Heart right ventricle (tissue), 16 donors: ENCODE data around the gene SRSF8. TPM values are rescaled to one million over a fixed set of nuclear protein-coding genes. Genes with fewer than 3 reads are reported as not detected.

Experiments used
- ATAC-seq, 8 donors: fragments of 200-7000 bp; cut with Tn5 transposase; one replicate each; pipeline ENCODE4 v1.9.1; 2020; ENCODE audit warnings: mild to moderate bottlenecking in 8 of 8, moderate library complexity in 8 of 8, moderate number of reproducible peaks in 1 of 8
- DNase-seq, 2 donors: peaks; one replicate each; pipeline ENCODE4 v3.0.0-alpha.2; 2020
- H3K27ac ChIP-seq, 10 donors: fragments of 200-600 bp; sonication (generic) in 2 of 10; one replicate each; pipeline versions ENCODE4 v1.5.0 to v1.8.0; 2020 to 2022; ENCODE audit warnings: mild to moderate bottlenecking in 3 of 10
- H3K27me3 ChIP-seq, 7 donors: fragments of 200-600 bp; one replicate each; pipeline ENCODE4 v1.8.0; 2021 to 2022; ENCODE audit warnings: mild to moderate bottlenecking in 2 of 7
- H3K36me3 ChIP-seq, 9 donors: fragments of 200-600 bp; sonication (generic) in 1 of 9; one replicate each; pipeline versions ENCODE4 v1.5.0 to v1.8.0; 2020 to 2022; ENCODE audit warnings: mild to moderate bottlenecking in 2 of 9
- H3K4me1 ChIP-seq, 9 donors: fragments of 200-600 bp; sonication (generic) in 1 of 9; one replicate each; pipeline versions ENCODE4 v1.5.0 to v1.8.0; 2020 to 2022; ENCODE audit warnings: mild to moderate bottlenecking in 4 of 9
- H3K4me3 ChIP-seq, 10 donors: fragments of 200-600 bp; sonication (generic) in 2 of 10; one replicate each; pipeline versions ENCODE4 v1.5.0 to v1.8.0; 2020 to 2022; ENCODE audit warnings: mild to moderate bottlenecking in 7 of 10, moderate library complexity in 2 of 10
- H3K9me3 ChIP-seq, 11 donors: fragments of 200-600 bp in 10 of 11; sonication (generic) in 2 of 11; one replicate each; pipeline versions ENCODE4 v1.5.0 to v1.8.0; 2013 to 2022; ENCODE audit warnings: mild to moderate bottlenecking in 2 of 11, control low read depth in 1 of 11, moderate library complexity in 1 of 11
- WGBS, 2 donors: extraction: QIAGEN DNeasy Blood & Tissue Kit; methylation state at CpG; one replicate each; pipeline ENCODE4 v1.1.7; 2013; ENCODE audit warnings: inconsistent platforms in 1 of 2; 5-methylcytosine and 5-hydroxymethylcytosine counted together
- intact Hi-C, 10 donors: fragments of 100-400 bp; cut with DNase I; formaldehyde crosslinking; loops; one replicate each; pipeline versions ENCODE4 v1.11.1 to v1.14.2; 2022
- polyA plus RNA-seq, 2 donors: library from polyadenylated mRNA; stranded (reverse); fragments of 200-250 nt; gene quantifications; one replicate each; pipeline ENCODE4 v1.2.3, GENCODE V29; 2013
- total RNA-seq, 10 donors: library from RNA; stranded (reverse); fragmentation: NEBNext Ultra II Directional in 3 of 10; extraction: Animal tissue kit (Norgen Biotek cat#: 25700) in 3 of 10; gene quantifications; one replicate each; pipeline versions ENCODE4 v1.2.1 to v1.2.4, GENCODE V29; 2021 to 2023
- TF ChIP-seq, protein P1 (sequence below), 9 donors: fragments of 200-600 bp; sonication (generic) in 2 of 9; IDR thresholded peaks; one replicate each; pipeline versions ENCODE4 v1.5.0 to v1.8.0; 2021 to 2022; ENCODE audit warnings: antibody characterized with exemption in 9 of 9, mild to moderate bottlenecking in 5 of 9, moderate library complexity in 1 of 9
- donor health status: Arrhythmogenic right ventricular cardiomyopathy.
- donor health status: ischemic (EF 13 %, LVEDD 7.1; RV severe dilation, severe dysfunction).
- donor health status: healthy with polysubstance abuse.
- donor health status: DM: no; HTN: yes; CAD: no.
- donor health status: DM: no; HTN: no; CAD: no.
- donor health status: ischemic (EF 25% LVEDD 6.9; RV normal size, moderate dysfunction).
- donor health status: ischemic (EF 25% LVEDD 5.7; RV mildly dilated, moderate dysfunction).
- donor health status: healthy.
- donor health status: DM: yes; HTN: yes; CAD: no.
- donor health status: Ischemic cardiomyopathy.
- donor health status: ischemic (EF 35%, LVEDD 5.7; RV mildly dilated, moderate dysfunction).
- donor health status: nonischemic (EF 11% LVEDD 7.7; RV severe dilation, severe dysfunction).
- donor health status: DM: yes; HTN: yes; CAD: no.
- donor health status: PGD.
- donor health status: ischemic (EF 29% LVEDD 5.4; RV normal size, mild dysfunction).
- donor health status: nonischemic (EF 23%, LVEDD 6.1; RV moderate dilation, normal function).

SRSF8 gene
- total and polyA plus RNA-seq, 12 donors = 17.1 to 28.0 (median 20.8) TPM

DNA sequence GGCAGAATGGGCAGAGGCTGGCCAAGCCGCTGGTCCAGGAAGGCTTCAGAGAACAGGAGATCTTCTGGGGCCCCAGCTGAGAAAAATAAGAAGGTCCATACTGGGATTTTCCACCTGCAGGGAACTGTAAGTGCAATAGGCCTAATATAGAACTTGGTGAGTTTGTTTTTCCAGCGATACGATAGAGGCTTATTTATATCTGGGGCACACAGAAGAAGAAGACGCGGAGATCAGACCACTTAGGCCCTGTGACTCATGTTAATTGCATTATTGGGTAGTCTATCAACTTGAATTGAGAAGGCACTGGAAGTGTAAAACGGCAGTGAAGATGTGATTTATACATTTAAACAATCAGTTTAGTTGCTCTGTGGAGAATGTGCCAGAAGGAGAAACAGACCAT lies 7.7 kb upstream of the SRSF8 start:
- TF ChIP-seq, protein P1, sequence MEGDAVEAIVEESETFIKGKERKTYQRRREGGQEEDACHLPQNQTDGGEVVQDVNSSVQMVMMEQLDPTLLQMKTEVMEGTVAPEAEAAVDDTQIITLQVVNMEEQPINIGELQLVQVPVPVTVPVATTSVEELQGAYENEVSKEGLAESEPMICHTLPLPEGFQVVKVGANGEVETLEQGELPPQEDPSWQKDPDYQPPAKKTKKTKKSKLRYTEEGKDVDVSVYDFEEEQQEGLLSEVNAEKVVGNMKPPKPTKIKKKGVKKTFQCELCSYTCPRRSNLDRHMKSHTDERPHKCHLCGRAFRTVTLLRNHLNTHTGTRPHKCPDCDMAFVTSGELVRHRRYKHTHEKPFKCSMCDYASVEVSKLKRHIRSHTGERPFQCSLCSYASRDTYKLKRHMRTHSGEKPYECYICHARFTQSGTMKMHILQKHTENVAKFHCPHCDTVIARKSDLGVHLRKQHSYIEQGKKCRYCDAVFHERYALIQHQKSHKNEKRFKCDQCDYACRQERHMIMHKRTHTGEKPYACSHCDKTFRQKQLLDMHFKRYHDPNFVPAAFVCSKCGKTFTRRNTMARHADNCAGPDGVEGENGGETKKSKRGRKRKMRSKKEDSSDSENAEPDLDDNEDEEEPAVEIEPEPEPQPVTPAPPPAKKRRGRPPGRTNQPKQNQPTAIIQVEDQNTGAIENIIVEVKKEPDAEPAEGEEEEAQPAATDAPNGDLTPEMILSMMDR (IDR thresholded peaks at IDR 0.05) = no peak
- H3K27ac ChIP-seq = no peak overlapping the region
- no peaks in the 10 kb centered on the region for H3K9me3 ChIP-seq
- whole genome bisulfite sequencing, 2 donors = 70 to 73% methylated on average over 6 of the region's 6 CpGs
- H3K27me3 ChIP-seq = peaks cover 0 to 14% (median 4%) of the 10 kb centered on the region in 7 donors
- H3K4me3 ChIP-seq = no peak overlapping the region
- no peaks in the 10 kb centered on the region for H3K4me1 ChIP-seq
- H3K36me3 ChIP-seq = no peaks in the 10 kb centered on the region
- peak in 1 of 8 donors; percentile 81 for ATAC-seq
- DNase-seq = no peak
- intact Hi-C loops = no loop called here

DNA sequence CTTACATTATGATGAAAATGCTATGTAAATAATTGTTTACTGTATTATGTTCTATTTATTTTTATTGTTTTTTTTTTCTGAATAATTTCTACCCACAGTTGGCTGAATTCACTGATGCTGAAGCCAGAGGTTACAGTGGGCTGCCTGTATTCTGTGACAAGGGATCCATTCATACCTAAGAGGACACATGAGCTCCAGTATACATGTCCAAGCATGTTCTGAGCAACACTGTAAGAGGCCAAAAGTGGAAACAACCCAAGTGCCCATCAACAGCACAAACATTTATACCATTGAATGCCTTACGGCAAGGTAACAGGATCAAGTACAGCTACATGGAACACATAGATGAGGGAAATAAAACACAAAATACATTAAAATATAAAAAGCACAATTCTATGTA lies 1.4 kb upstream of the SRSF8 start:
- no peaks in the 10 kb centered on the region for H3K27me3 ChIP-seq
- peaks cover 0 to 24% (median 18%) of the 10 kb centered on the region in 9 donors for H3K4me1 ChIP-seq
- no peak overlapping the region for H3K27ac ChIP-seq
- TF ChIP-seq, protein P1 (IDR thresholded peaks at IDR 0.05) = no peak
- H3K36me3 ChIP-seq = no peaks in the 10 kb centered on the region
- ATAC-seq (no peak), DNase-seq (no peak)
- intact Hi-C loops = loop anchor here in 8 of 10 donors (5.0 to 10.0 kb wide), 9 partner anchors 82 to 702 kb away; partner anchors contain the start of genes CWC15 (in 3 of the 8), KDM4D (in 3 of the 8) and SESN3 (in 1 of the 8)
- no peaks in the 10 kb centered on the region for H3K9me3 ChIP-seq
- no peak overlapping the region for H3K4me3 ChIP-seq
- WGBS, 2 donors = 95 to 98% methylated on average over 1 of the region's 1 CpG

DNA sequence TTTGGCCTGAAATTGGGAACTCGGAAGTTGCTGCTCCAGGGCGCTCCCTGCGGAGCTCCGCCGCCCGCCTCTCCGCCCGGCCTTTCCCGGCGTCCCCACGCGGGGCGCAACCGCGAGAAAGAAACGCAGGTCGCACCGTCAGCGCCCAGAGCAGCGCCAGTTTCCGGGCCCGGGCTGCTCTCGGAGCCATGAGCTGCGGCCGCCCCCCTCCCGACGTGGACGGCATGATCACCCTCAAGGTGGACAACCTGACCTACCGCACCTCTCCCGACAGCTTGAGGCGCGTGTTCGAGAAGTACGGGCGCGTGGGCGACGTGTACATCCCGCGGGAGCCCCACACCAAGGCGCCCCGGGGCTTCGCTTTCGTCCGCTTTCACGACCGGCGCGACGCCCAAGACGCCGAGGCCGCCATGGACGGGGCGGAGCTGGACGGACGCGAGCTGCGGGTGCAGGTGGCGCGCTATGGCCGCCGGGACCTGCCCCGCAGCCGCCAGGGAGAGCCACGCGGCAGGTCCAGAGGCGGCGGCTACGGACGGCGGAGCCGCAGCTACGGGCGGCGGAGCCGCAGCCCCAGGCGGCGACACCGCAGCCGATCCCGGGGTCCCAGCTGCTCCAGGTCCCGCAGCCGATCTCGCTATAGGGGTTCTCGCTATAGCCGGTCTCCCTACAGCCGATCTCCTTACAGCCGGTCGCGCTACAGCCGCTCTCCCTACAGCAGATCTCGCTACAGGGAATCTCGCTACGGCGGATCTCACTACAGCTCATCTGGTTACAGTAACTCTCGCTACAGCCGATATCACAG lies 521 bp downstream of the SRSF8 start:
- ATAC-seq (peak; percentile 87 to 95 (median 90)), DNase-seq (peak; percentile 83 to 88)
- H3K4me1 ChIP-seq = peaks cover 0 to 27% (median 20%) of the 10 kb centered on the region in 9 donors
- intact Hi-C loops = loop anchor here in 8 of 10 donors (2.0 to 10.0 kb wide), 10 partner anchors 80 to 700 kb away; partner anchors contain the start of genes CWC15 (in 3 of the 8), KDM4D (in 3 of the 8) and SESN3 (in 1 of the 8)
- H3K27me3 ChIP-seq = no peaks in the 10 kb centered on the region
- H3K36me3 ChIP-seq = peaks cover 0 to 11% (median 0%) of the 10 kb centered on the region in 9 donors
- no peaks in the 10 kb centered on the region for H3K9me3 ChIP-seq
- TF ChIP-seq, protein P1 (IDR thresholded peaks at IDR 0.05) = peak; percentile 50 to 77 (median 61)
- WGBS, 2 donors = 0% methylated on average over 96 to 98 of the region's 98 CpGs
- peak overlapping the region; percentile 94 to 99 (median 97) for H3K27ac ChIP-seq
- peak overlapping the region; percentile 72 to 89 (median 82) for H3K4me3 ChIP-seq

DNA sequence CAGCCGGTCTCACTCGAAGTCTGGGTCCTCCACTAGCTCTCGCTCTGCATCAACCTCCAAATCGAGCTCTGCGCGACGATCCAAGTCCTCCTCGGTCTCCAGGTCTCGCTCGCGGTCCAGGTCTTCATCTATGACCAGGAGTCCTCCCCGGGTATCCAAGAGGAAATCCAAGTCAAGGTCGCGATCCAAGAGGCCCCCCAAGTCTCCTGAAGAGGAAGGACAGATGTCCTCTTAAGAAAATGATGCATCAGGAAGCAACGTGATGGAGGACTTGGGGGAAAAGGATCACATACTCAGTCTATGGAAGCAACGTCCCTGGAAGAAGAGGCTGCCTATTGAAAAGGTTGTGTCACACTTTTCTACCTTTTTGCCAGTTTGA lies 1.1 kb downstream of the SRSF8 start:
- WGBS, 2 donors = 0 to 1% methylated on average over 16 of the region's 16 CpGs
- Histone ChIP-seq H3K36me3 (peaks cover 0 to 11% (median 0%) of the 10 kb centered on the region in 9 donors), H3K27ac (peak overlapping the region; percentile 94 to 99 (median 97)), H3K9me3 (no peaks in the 10 kb centered on the region), H3K27me3 (no peaks in the 10 kb centered on the region), H3K4me1 (peaks cover 0 to 27% (median 20%) of the 10 kb centered on the region in 9 donors), H3K4me3 (peak overlapping the region; percentile 72 to 89 (median 82))
- DNase-seq (no peak), ATAC-seq (peak in 3 of 8 donors; percentile 2 to 10 (median 5))
- intact Hi-C loops = loop anchor here in 9 of 10 donors (1.0 to 10.0 kb wide), 11 partner anchors 79 to 699 kb away; partner anchors contain the start of genes CWC15 (in 3 of the 9), KDM4D (in 3 of the 9) and SESN3 (in 1 of the 9)
- TF ChIP-seq, protein P1 (IDR thresholded peaks at IDR 0.05) = no peak
